B cell (primary cell): Measurements from ENCODE around the gene CACNB2. TPM values are rescaled to one million over a fixed set of nuclear protein-coding genes. Genes with fewer than 3 reads are reported as not detected.

ENCODE experiments used
- ATAC-seq: fragments of 200-7000 bp; cut with Tn5 transposase; one replicate; pipeline ENCODE4 v1.10.0; 2021; ENCODE audit warnings: low read depth, mild to moderate bottlenecking, moderate number of reproducible peaks, moderate library complexity
- CTCF ChIA-PET: fragments of 350-600 bp; sonication (Branson Sonifier 250); formaldehyde crosslinking; loops from one replicate; lab custom pipeline; 2021; ENCODE audit warnings: antibody characterized with exemption, inconsistent platforms; lab: Charles Lee
- POLR2A ChIA-PET: fragments of 350-600 bp; sonication (Branson Sonifier 250); formaldehyde crosslinking; loops from one replicate; lab custom pipeline; 2021; ENCODE audit warnings: antibody characterized with exemption; lab: Charles Lee
- DNase-seq: peaks from one replicate; pipeline ENCODE4 v3.0.0; 2013
- H2AFZ ChIP-seq: 2 replicates; pipeline ENCODE4 v1.6.1; 2012; ENCODE audit warnings: mild to moderate bottlenecking, low read depth, low read length; ENCODE audit not compliant: insufficient read depth, poor library complexity, severe bottlenecking
- H3K27ac ChIP-seq, 2 donors: 1 replicate in 1 of 2; 2 replicates in 1 of 2; pipeline ENCODE4 v1.5.1; 2012 to 2013; ENCODE audit warnings: low read length in 2 of 2, mild to moderate bottlenecking in 2 of 2, moderate library complexity in 1 of 2
- H3K27me3 ChIP-seq, 4 experiments: fragments of 200-600 bp in 1 of 4; sonication (generic) in 1 of 4; replicated peaks in 1 of 4; 1 replicate in 2 of 4; 2 replicates in 2 of 4; pipeline versions ENCODE4 v1.6.1 to v1.7.0; 2013 to 2016; ENCODE audit warnings: low read length in 3 of 4, mild to moderate bottlenecking in 2 of 4, mixed read lengths in 1 of 4, moderate library complexity in 1 of 4; ENCODE audit not compliant: insufficient read depth in 4 of 4, control insufficient read depth in 3 of 4; ENCODE audit errors: control extremely low read depth in 1 of 4
- H3K36me3 ChIP-seq, 2 experiments: replicated peaks in 1 of 2; 1 replicate in 1 of 2; 2 replicates in 1 of 2; pipeline versions ENCODE4 v1.6.1 to v1.7.1; 2013; ENCODE audit warnings: low read length in 1 of 2; ENCODE audit not compliant: insufficient read depth in 2 of 2, control insufficient read depth in 1 of 2; ENCODE audit errors: control extremely low read depth in 1 of 2, extremely low read depth in 1 of 2
- H3K4me1 ChIP-seq, 2 donors: fragments of 200-600 bp in 1 of 2; sonication (generic) in 1 of 2; 1 replicate in 1 of 2; 2 replicates in 1 of 2; pipeline versions ENCODE4 v1.5.1 to v1.6.1; 2013 to 2017; ENCODE audit warnings: low read length in 2 of 2; ENCODE audit not compliant: control insufficient read depth in 2 of 2, insufficient read depth in 2 of 2
- H3K4me2 ChIP-seq: replicated peaks from 2 replicates; pipeline ENCODE3; 2012; ENCODE audit warnings: mild to moderate bottlenecking, low read depth, low read length; ENCODE audit not compliant: poor library complexity, severe bottlenecking
- H3K4me3 ChIP-seq, 5 experiments: fragments of 200-600 bp in 1 of 5; sonication (generic) in 1 of 5; 1 replicate in 3 of 5; 2 replicates in 2 of 5; pipeline versions ENCODE4 v1.5.1 to v1.7.0; 2011 to 2016; ENCODE audit warnings: low read length in 4 of 5, mild to moderate bottlenecking in 4 of 5, low read depth in 2 of 5, control low read depth in 1 of 5, moderate library complexity in 1 of 5; ENCODE audit not compliant: insufficient read depth in 1 of 5; ENCODE audit errors: control extremely low read depth in 1 of 5, extremely low read depth in 1 of 5
- H3K79me2 ChIP-seq: fragments of 200-600 bp; sonication (generic); one replicate; pipeline ENCODE4 v1.6.0; 2016; ENCODE audit warnings: low read length; ENCODE audit not compliant: control insufficient read depth, insufficient read depth
- H3K9ac ChIP-seq: fragments of 200-600 bp; sonication (generic); 2 replicates; pipeline ENCODE4 v1.6.1; 2017; ENCODE audit warnings: mild to moderate bottlenecking, low read length, moderate library complexity
- H3K9me3 ChIP-seq, 3 donors: one replicate each; pipeline versions ENCODE4 v1.6.1 to v1.7.1; 2013; ENCODE audit warnings: low read length in 2 of 3; ENCODE audit not compliant: control insufficient read depth in 2 of 3, insufficient read depth in 1 of 3; ENCODE audit errors: control extremely low read depth in 1 of 3
- H4K20me1 ChIP-seq: 2 replicates; pipeline ENCODE4 v1.6.0; 2012; ENCODE audit warnings: mild to moderate bottlenecking, low read length; ENCODE audit not compliant: insufficient read depth, control insufficient read depth, poor library complexity, severe bottlenecking
- H3K27ac Mint-ChIP-seq: one replicate; pipeline ENCODE4 v1.8.0; 2021; ENCODE audit warnings: mixed read lengths
- H3K27me3 Mint-ChIP-seq: one replicate; pipeline ENCODE4 v1.8.0; 2021; ENCODE audit warnings: mixed read lengths
- H3K4me1 Mint-ChIP-seq: one replicate; pipeline ENCODE4 v1.8.0; 2021; ENCODE audit warnings: mixed read lengths
- H3K4me3 Mint-ChIP-seq: one replicate; pipeline ENCODE4 v1.8.0; 2021; ENCODE audit warnings: mixed read lengths
- H3K9me3 Mint-ChIP-seq: one replicate; pipeline ENCODE4 v1.8.0; 2022; ENCODE audit warnings: mixed read lengths; ENCODE audit not compliant: insufficient read depth
- EZH2 ChIP-seq: IDR thresholded peaks from 2 replicates; pipeline ENCODE4 v1.6.1; 2012; ENCODE audit warnings: borderline replicate concordance, low read depth, mild to moderate bottlenecking, moderate library complexity, low read length; ENCODE audit not compliant: insufficient read depth, poor library complexity, severe bottlenecking
- WGBS: methylation state at CpG from one replicate; pipeline ENCODE4 v1.1.5; 2013; ENCODE audit warnings: missing lambda C conversion rate; ENCODE audit not compliant: insufficient coverage; 5-methylcytosine and 5-hydroxymethylcytosine counted together
- intact Hi-C: fragments of 100-400 bp; cut with micrococcal nuclease; formaldehyde crosslinking; loops from one replicate; pipeline ENCODE4 v1.10.0; 2022
- polyA plus RNA-seq: library from polyadenylated mRNA; depleted of rRNA; stranded (reverse); fragments of >200 nt; gene quantifications from 2 replicates; pipeline ENCODE4 v1.2.3, GENCODE V29; 2012
- total RNA-seq, 2 donors: library from RNA; stranded (reverse); fragments of 120-200 nt in 1 of 2; gene quantifications; 1 replicate in 1 of 2; 2 replicates in 1 of 2; pipeline versions ENCODE4 v1.2.3 to v1.2.4, GENCODE V29; 2013 to 2022
- TF ChIP-seq, protein P1 (sequence below): fragments of 200-600 bp; IDR thresholded peaks from one replicate; pipeline ENCODE4 v1.8.0; 2022; ENCODE audit warnings: antibody characterized with exemption, mild to moderate bottlenecking

CACNB2 gene
- total and polyA plus RNA-seq, 2 donors (not counting 1 experiment from before 2014, with no cell fraction given) = not detected

DNA sequence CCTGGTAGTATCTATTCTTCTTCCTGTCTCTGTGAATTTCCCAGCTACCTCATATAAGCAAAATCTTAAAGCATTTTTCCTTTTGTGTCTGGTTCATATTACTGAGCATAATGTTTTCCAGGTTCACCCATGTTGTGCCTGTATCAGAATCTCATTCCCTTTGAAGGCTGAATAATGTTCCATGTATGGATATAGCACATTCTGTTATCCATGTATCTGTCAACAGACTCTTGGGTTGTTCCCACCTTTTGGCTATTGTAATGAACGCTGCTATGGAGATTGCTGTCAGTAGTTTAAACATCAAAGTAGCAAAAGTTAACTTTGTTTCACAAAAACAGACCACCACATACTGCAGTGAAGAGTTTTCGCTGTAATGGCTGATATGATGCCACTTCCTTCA, 411.2 kb downstream of the CACNB2 start:
- H3K9ac ChIP-seq = no peak overlapping the region
- no peaks in the 10 kb centered on the region for H3K4me1 ChIP-seq
- DNase-seq (no peak), ATAC-seq (no peak)
- H3K9me3 ChIP-seq = peaks cover 0 to 7% (median 0%) of the 10 kb centered on the region in 3 donors
- H3K27me3 ChIP-seq = no peaks in the 10 kb centered on the region
- H3K36me3 ChIP-seq = peaks cover 0 to 58% of the 10 kb centered on the region in 2 experiments
- CTCF ChIA-PET = interaction anchor here (0.7 kb wide), 1 partner anchor 949 kb away, joined by 3 read pairs; no protein-coding TSS in a partner anchor
- H4K20me1 ChIP-seq = no peaks in the 10 kb centered on the region
- no peak overlapping the region for H3K4me2 ChIP-seq
- H3K27ac Mint-ChIP-seq = no peak overlapping the region
- no peaks in the 10 kb centered on the region for H3K79me2 ChIP-seq
- POLR2A ChIA-PET = no interaction called here
- no peak for TF ChIP-seq EZH2
- TF ChIP-seq, protein P1, sequence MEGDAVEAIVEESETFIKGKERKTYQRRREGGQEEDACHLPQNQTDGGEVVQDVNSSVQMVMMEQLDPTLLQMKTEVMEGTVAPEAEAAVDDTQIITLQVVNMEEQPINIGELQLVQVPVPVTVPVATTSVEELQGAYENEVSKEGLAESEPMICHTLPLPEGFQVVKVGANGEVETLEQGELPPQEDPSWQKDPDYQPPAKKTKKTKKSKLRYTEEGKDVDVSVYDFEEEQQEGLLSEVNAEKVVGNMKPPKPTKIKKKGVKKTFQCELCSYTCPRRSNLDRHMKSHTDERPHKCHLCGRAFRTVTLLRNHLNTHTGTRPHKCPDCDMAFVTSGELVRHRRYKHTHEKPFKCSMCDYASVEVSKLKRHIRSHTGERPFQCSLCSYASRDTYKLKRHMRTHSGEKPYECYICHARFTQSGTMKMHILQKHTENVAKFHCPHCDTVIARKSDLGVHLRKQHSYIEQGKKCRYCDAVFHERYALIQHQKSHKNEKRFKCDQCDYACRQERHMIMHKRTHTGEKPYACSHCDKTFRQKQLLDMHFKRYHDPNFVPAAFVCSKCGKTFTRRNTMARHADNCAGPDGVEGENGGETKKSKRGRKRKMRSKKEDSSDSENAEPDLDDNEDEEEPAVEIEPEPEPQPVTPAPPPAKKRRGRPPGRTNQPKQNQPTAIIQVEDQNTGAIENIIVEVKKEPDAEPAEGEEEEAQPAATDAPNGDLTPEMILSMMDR = no peak
- no peaks in the 10 kb centered on the region for H3K27me3 Mint-ChIP-seq
- intact Hi-C loops = no loop called here
- H2AFZ ChIP-seq = no peak overlapping the region
- no peak overlapping the region for H3K27ac ChIP-seq
- no peak overlapping the region for H3K4me3 Mint-ChIP-seq
- H3K4me1 Mint-ChIP-seq = no peaks in the 10 kb centered on the region
- no CpG with 5 or more reads among the region's 2 CpGs for WGBS
- H3K9me3 Mint-ChIP-seq = no peaks in the 10 kb centered on the region
- H3K4me3 ChIP-seq = no peak overlapping the region

DNA sequence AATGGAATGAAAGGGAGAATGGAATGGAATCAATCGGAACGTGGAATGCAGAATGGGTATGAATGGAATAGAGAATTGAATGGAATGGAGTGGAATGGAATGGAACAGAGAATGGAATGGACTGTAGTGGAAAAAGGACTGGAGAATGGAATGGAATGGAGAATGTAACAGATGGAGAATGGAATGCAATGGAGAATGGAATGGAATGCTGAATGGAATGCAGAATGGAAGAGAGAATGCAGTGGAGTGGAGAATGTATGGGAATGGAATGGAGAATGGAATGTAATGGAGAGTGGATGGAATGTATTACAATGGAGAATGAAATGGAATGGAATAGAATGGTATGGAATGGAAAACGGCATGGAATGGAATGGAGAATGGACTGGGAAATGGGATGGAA, 414.3 kb downstream of the CACNB2 start:
- Mint-ChIP-seq H3K27ac (no peak overlapping the region), H3K4me3 (no peak overlapping the region), H3K4me1 (no peaks in the 10 kb centered on the region), H3K9me3 (no peaks in the 10 kb centered on the region), H3K27me3 (no peaks in the 10 kb centered on the region)
- H2AFZ ChIP-seq = no peak overlapping the region
- TF ChIP-seq, protein P1 = no peak
- TF ChIP-seq EZH2 = no peak
- intact Hi-C loops = no loop called here
- peaks cover 0 to 33% (median 1%) of the 10 kb centered on the region in 3 donors for H3K9me3 ChIP-seq
- H3K4me1 ChIP-seq = no peaks in the 10 kb centered on the region
- ATAC-seq (no peak), DNase-seq (no peak)
- ChIA-PET CTCF (no interaction called here), POLR2A (no interaction called here)
- H3K36me3 ChIP-seq = peaks cover 2 to 60% of the 10 kb centered on the region in 2 experiments
- H3K27ac ChIP-seq = no peak overlapping the region
- no peak overlapping the region for H3K9ac ChIP-seq
- WGBS = 91% methylated on average over 3 of the region's 3 CpGs
- H4K20me1 ChIP-seq = no peaks in the 10 kb centered on the region
- no peak overlapping the region for H3K4me2 ChIP-seq
- no peak overlapping the region for H3K4me3 ChIP-seq
- H3K27me3 ChIP-seq = no peaks in the 10 kb centered on the region
- H3K79me2 ChIP-seq = no peaks in the 10 kb centered on the region
